NT2/D1 (cell line): Measurements from ENCODE around the gene CRACR2A.

Experiments used
- SUZ12 ChIP-seq: IDR thresholded peaks from 2 replicates; pipeline ENCODE4 v1.6.1; 2011; ENCODE audit not compliant: insufficient read length, insufficient read depth; ENCODE audit errors: extremely low read depth
- YY1 ChIP-seq: IDR thresholded peaks from 2 replicates; pipeline ENCODE4 v1.6.1; 2011; ENCODE audit not compliant: insufficient read length, insufficient read depth
- ZNF274 ChIP-seq: IDR thresholded peaks from 2 replicates; pipeline ENCODE4 v1.6.1; 2011; ENCODE audit warnings: mild to moderate bottlenecking, low read depth, low read length

GRCh38 chr12:3684449-3685051, 68.4 kb downstream of the CRACR2A start:
- TF ChIP-seq ZNF274: no peak
- TF ChIP-seq SUZ12: no peak
- no peak for TF ChIP-seq YY1
